Lung microvascular endothelial cell (primary cell): ENCODE data around the gene TMEM87B. TPM values are rescaled to one million over a fixed set of nuclear protein-coding genes. Genes with fewer than 3 reads are reported as not detected.
A peak's percentile ranks its signal among the peaks of the same experiment; 100 is the strongest.

Source experiments
- DNase-seq, 2 donors: peaks; one replicate each; pipeline versions ENCODE4 v3.0.0 to v3.0.0-alpha.2; 2010; ENCODE audit warnings: low read depth in 2 of 2
- total RNA-seq: library from RNA; depleted of rRNA; stranded (reverse); fragments of >200 nt; gene quantifications from 2 replicates; pipeline ENCODE4 v1.2.1, GENCODE V29; 2014

The TMEM87B gene
- 24.2 and 32.3 TPM in 2 replicates for total RNA-seq

GRCh38 chr2:112054847-112055729, at the start of gene TMEM87B:
TSS of gene TMEM87B (plus strand) at chr2:112055269. CDS start at chr2:112055592, 323 bp downstream.
- DNase-seq = peak; percentile 98 to 99

- no peak for DNase-seq
Measured at GRCh38 chr2:112005406-112006075, 49.5 kb upstream of the TMEM87B start.

DNA sequence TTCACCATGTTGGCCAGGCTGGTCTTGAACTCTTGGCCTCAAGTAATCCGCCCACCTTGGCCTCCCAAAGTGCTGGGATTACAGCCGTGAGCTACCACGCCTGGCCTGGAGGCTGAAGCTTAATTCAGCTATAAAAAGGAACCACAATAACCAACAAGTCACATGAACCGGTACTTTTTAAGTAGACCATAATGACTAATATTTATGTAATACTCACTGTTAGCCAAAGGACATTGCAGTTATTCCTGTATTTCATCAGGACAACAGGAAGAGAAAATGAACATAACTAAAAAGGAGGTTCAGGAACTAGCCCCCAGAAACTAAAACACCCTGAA, 49.0 kb upstream of the TMEM87B start:
- peak in 1 of 2 donors; percentile 12 for DNase-seq

DNA sequence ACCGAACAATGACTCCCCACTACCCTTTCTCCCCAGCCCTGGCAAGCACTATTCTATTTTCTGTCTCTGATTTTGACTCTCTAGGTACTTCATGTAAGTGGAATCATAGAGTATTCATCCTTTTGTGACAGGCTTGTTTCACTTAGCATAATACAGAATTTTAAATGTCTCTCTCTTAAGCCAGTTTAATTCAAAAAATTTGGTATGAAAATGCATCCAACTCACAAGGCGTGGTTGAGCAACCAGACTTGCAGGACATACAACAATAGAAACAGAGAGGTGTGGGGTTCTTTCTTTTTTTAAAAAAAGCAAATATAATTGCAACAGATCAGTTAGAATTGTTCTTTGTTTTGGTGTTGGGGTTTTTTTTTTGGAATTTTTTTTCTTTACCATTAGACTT, 47.6 kb upstream of the TMEM87B start:
- no peak for DNase-seq

DNA sequence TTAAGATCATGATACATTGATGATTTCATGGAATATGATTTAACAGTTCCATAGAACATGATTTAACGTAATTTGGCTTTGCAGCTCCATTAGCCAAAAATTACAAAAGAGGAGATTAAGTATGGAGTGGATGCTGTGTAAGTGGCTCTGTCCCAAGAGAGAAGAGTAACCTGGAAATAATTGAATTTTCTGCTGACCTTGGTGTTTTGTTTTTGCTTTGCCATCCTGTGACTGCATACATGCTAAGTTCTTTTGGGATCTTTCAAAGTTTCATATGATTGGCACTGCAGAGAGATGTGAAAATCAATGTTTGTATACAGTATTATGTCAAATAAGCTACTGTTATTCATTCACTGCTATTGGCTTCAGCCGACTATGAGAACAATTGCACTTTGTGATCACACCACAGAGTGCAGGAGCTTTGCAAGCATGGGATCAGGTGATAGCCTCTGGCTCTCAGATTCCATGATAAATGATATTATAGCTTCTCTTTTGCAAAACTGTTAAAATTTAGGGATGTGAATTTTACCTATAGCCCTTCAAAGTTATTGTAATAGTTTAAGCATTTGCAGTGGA, 46.1 kb upstream of the TMEM87B start:
- DNase-seq = no peak

DNA sequence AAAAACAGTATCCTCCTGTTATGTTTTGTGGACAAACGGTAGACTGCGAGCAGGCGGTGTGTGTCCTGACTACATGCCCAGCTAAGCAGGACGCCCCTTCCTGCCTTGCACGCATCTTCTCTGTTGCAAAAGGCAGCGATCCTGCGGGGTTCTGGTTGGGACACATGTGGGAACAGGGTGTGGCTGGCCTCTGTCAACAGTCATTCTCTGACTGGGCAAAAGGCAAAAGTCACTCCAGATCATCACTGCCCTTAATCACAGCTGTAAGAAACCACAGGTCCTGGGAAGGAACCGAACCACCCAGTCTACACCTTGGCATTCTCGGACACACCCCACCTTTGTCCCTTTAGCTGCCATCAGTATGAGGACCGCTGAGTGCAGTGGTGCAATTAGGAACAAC, 44.3 kb upstream of the TMEM87B start:
- no peak for DNase-seq

- DNase-seq = no peak
Measured at GRCh38 chr2:112012556-112012955, 42.5 kb upstream of the TMEM87B start.

DNA sequence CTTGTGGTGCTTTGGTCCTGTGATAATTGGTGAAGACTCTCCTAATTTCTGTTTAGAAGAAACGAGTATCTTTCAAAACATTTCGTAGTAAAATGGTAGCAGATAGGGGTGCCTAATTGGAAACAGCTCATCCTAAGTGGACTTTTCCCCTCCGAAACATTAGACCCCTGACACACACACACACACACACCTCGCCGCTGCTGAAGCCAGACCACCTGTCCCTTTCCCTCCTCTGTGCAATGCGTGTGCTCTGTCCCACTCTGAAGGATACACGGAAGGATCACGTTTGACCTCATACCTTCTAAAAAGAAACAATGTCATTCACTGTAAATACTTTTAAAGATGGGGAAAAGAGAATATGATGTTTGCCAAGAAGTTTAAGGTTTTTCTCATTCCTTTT, 36.2 kb upstream of the TMEM87B start:
- DNase-seq = no peak

DNA sequence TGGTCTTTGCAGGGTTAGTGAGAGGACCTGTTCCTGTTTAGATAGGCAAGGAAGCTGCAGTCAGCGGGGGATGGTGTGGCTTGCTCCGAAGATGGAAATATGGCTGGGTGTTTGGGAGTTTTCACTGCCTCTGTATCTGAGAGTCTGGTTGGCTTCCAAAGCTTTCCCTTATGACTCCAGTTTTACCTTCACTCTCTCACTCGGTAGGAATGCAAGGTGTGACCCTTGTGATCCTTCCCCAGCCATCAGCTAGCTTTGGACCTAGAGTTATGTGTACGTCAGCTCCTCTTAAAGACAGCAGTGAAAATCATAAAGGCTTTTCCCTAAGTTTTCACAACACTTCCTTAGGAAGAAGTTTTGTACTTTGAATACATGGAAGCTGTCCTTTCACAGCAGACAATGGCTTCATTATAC, 35.5 kb upstream of the TMEM87B start:
- no peak for DNase-seq

DNA sequence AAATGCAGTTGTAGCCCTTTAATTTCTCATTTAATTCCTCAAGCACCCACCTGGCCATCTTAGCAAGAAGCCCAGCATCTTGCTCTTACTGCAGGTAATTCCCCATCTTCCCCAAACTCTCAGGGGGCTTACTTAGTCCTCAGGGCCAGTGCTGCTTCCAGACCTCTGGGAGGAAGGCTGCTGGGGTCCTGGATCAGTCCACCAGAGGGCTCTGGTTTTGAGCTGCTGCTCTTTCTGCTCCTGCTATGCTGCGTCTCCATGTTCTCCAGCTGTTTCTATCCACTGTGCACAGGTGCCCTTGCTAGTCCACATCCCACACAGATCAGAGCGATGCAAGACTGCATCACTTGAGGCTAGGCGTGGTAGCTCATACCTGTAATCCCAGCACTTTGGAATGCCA, 34.5 kb upstream of the TMEM87B start:
- DNase-seq = no peak

GRCh38 chr2:112021290-112021689, 33.8 kb upstream of the TMEM87B start:
- no peak for DNase-seq

DNA sequence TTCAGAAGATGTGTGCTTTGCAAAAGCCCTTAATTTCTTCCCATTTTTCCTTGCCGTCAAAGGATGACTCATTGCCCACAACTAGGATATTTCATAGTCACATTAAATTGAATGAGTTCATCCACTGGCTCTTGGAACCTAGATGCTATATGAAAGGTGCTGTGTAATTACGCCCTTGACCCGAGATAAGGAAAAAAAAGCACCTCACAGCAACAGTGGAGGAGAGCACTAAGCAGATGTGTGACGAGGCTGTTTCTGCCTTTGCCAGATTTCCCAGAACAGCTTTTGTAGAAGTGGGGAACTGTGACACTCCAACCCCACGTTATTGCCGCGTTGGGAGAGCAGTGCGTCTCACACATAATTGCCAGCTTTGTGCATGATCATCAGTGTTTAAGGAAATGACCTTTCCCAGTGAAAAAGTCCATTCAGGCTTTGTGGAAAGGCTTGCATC, 33.3 kb upstream of the TMEM87B start:
- no peak for DNase-seq

- no peak for DNase-seq
Measured at GRCh38 chr2:112023707-112024106, 31.4 kb upstream of the TMEM87B start.

GRCh38 chr2:112024231-112024630, 30.8 kb upstream of the TMEM87B start:
- DNase-seq = no peak

- DNase-seq = no peak
Measured at GRCh38 chr2:112024896-112025491, 30.1 kb upstream of the TMEM87B start.

GRCh38 chr2:112026509-112026908, 28.6 kb upstream of the TMEM87B start:
- DNase-seq = peak; percentile 93 to 94

DNA sequence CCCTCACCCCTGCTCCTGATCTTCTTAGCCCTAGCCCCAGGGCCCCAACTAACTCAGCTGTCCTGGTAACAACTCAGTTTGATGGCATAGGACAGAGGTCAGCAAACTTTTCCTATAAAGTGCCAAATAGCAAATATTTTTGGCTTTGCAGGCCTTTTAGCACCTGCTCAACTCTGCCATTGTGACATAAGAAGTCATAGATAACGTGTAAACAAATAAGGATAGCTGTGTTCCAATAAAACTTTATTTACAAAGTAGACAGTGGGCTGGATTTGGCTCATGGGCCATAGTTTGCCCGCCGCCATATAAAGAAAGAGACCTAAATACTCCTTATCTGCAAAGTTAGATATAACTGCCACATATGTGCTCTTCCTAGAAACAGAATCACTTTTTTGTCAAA, 27.3 kb upstream of the TMEM87B start:
- no peak for DNase-seq

GRCh38 chr2:112029164-112029563, 25.9 kb upstream of the TMEM87B start:
- DNase-seq = no peak

GRCh38 chr2:112031473-112032223, 23.4 kb upstream of the TMEM87B start:
- DNase-seq = peak; percentile 20 to 70

- DNase-seq = no peak
Measured at GRCh38 chr2:112032224-112032586, 22.9 kb upstream of the TMEM87B start.

GRCh38 chr2:112032689-112033465, 22.2 kb upstream of the TMEM87B start:
- DNase-seq = peak in 1 of 2 donors; percentile 36
